HepG2 (cell line): ENCODE data around the gene DMGDH.

Source experiments
- BCL3 ChIP-seq: sonication (generic); formaldehyde crosslinking; IDR thresholded peaks from 2 replicates; pipeline ENCODE4 v1.5.1; 2020; ENCODE audit warnings: mild to moderate bottlenecking, missing genetic modification reagents, moderate library complexity
- CEBPB ChIP-seq: IDR thresholded peaks from 2 replicates; pipeline ENCODE4 v1.6.1; 2011; ENCODE audit warnings: low read depth, low read length, improper control_type of control experiment, borderline replicate concordance
- CHD4 ChIP-seq: fragments of 200-600 bp; sonication (generic); IDR thresholded peaks from 2 replicates; pipeline ENCODE4 v1.7.0; 2017; ENCODE audit warnings: mild to moderate bottlenecking, low read length, borderline replicate concordance
- DMTF1 ChIP-seq: sonication (generic); formaldehyde crosslinking; IDR thresholded peaks from 2 replicates; pipeline ENCODE4 v1.4.0; 2020; ENCODE audit warnings: mild to moderate bottlenecking, missing genetic modification reagents
- FOXM1 ChIP-seq: sonication (generic); formaldehyde crosslinking; IDR thresholded peaks from 2 replicates; pipeline ENCODE4 v1.5.0; 2020; ENCODE audit warnings: missing genetic modification reagents
- MYC ChIP-seq: sonication (generic); formaldehyde crosslinking; IDR thresholded peaks from 2 replicates; pipeline ENCODE4 v1.9.0; 2021; ENCODE audit warnings: missing genetic modification reagents, borderline replicate concordance
- NCOA1 ChIP-seq: sonication (generic); formaldehyde crosslinking; IDR thresholded peaks from 2 replicates; pipeline ENCODE4 v1.9.0; 2021; ENCODE audit warnings: missing genetic modification reagents
- YY1 ChIP-seq: IDR thresholded peaks from 2 replicates; pipeline ENCODE4 v1.6.1; 2011; ENCODE audit warnings: low read length, low read depth, moderate library complexity, mild to moderate bottlenecking; ENCODE audit not compliant: insufficient read depth, insufficient replicate concordance
- ZNF18 ChIP-seq: sonication (generic); formaldehyde crosslinking; IDR thresholded peaks from 2 replicates; pipeline ENCODE4 v1.8.0; 2022; ENCODE audit warnings: mild to moderate bottlenecking, missing genetic modification reagents; ENCODE audit not compliant: insufficient replicate concordance
- ZNF747 ChIP-seq: sonication (generic); formaldehyde crosslinking; IDR thresholded peaks from 2 replicates; pipeline ENCODE4 v1.8.1; 2023; ENCODE audit warnings: missing genetic modification reagents, mild to moderate bottlenecking, borderline replicate concordance
- TF ChIP-seq, protein P1 (sequence below): sonication (generic); formaldehyde crosslinking; IDR thresholded peaks from 2 replicates; pipeline ENCODE4 v1.5.0; 2020; ENCODE audit warnings: mild to moderate bottlenecking, missing genetic modification reagents, moderate library complexity

- TF ChIP-seq FOXM1 (CRISPR knock-in tag), result no peak
- no peak for TF ChIP-seq CHD4
- no peak for TF ChIP-seq ZNF18 (CRISPR knock-in tag)
- TF ChIP-seq, protein P1, sequence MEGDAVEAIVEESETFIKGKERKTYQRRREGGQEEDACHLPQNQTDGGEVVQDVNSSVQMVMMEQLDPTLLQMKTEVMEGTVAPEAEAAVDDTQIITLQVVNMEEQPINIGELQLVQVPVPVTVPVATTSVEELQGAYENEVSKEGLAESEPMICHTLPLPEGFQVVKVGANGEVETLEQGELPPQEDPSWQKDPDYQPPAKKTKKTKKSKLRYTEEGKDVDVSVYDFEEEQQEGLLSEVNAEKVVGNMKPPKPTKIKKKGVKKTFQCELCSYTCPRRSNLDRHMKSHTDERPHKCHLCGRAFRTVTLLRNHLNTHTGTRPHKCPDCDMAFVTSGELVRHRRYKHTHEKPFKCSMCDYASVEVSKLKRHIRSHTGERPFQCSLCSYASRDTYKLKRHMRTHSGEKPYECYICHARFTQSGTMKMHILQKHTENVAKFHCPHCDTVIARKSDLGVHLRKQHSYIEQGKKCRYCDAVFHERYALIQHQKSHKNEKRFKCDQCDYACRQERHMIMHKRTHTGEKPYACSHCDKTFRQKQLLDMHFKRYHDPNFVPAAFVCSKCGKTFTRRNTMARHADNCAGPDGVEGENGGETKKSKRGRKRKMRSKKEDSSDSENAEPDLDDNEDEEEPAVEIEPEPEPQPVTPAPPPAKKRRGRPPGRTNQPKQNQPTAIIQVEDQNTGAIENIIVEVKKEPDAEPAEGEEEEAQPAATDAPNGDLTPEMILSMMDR (CRISPR knock-in tag), result no peak
- no peak for TF ChIP-seq NCOA1 (CRISPR knock-in tag)
- no peak for TF ChIP-seq DMTF1 (CRISPR knock-in tag)
- no peak for TF ChIP-seq ZNF747 (CRISPR knock-in tag)
- TF ChIP-seq MYC (CRISPR knock-in tag), result no peak
- no peak for TF ChIP-seq YY1
- no peak for TF ChIP-seq BCL3 (CRISPR knock-in tag)
- TF ChIP-seq CEBPB, result no peak
Observed at GRCh38 chr5:79007872-79008271, 61.6 kb downstream of the DMGDH start.
